ENCODE data around the gene EHBP1.

EHBP1 gene

DNA sequence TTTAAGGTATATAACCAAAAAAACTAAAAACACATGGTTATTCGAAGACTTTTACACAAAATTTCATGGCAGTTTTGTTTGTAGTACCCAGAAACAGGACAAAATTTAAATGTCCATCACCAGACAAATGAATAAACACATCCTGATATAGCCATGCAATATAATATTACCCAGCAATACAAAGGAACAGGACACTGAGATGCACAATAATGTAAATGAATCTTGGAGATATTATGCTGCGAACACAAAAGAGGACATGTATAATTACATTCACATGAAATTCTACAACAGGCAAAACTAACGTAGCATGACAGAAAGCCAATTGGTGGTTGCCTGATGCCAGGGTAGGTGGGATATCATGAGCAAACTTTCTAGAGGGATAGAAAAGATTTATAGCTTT is 252.7 kb downstream of the EHBP1 start:
- peaks cover 4% of the 10 kb centered on the region for H3K4me1 ChIP-seq (ENCODE audit: control insufficient read depth, insufficient read depth, low read length)
- no peak overlapping the region for H3K4me3 ChIP-seq (ENCODE audit: low read depth, low read length)
- no peaks in the 10 kb centered on the region for H3K36me3 ChIP-seq (ENCODE audit: control insufficient read depth, insufficient read depth, low read length)
- H3K9ac ChIP-seq (ENCODE audit: low read length), result no peak overlapping the region
- no peak overlapping the region for H3K27ac ChIP-seq (ENCODE audit: low read depth, low read length)
- H3K27me3 ChIP-seq (ENCODE audit: control insufficient read depth, insufficient read depth, low read length), result no peaks in the 10 kb centered on the region
- no peaks in the 10 kb centered on the region for H3K9me3 ChIP-seq (ENCODE audit: control insufficient read depth, insufficient read depth, low read depth, low read length)

DNA sequence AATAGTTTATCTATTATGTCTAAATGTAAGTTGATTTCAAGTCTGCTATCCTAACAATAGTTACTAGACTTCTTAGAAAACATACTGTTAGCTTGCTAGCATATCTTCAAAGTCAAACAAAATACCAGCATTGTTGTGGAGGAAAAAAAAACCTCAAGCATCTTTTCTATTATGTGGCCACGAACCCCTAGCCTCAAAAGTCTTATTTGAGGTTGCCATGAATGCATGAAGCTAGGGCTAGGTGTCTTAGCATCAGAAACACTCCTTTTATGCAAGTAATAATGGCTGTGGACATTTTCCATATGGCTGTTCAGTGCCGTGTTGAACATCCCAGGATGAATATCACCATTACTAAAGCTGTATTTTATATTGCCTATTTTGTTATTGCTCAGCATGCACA is 258.5 kb downstream of the EHBP1 start:
- Histone ChIP-seq H3K4me1 (ENCODE audit: control insufficient read depth, insufficient read depth, low read length) (peaks cover 4% of the 10 kb centered on the region), H3K27me3 (ENCODE audit: control insufficient read depth, insufficient read depth, low read length) (no peaks in the 10 kb centered on the region), H3K27ac (ENCODE audit: low read depth, low read length) (no peak overlapping the region), H3K9me3 (ENCODE audit: control insufficient read depth, insufficient read depth, low read depth, low read length) (no peaks in the 10 kb centered on the region), H3K9ac (ENCODE audit: low read length) (no peak overlapping the region), H3K4me3 (ENCODE audit: low read depth, low read length) (no peak overlapping the region), H3K36me3 (ENCODE audit: control insufficient read depth, insufficient read depth, low read length) (no peaks in the 10 kb centered on the region)

DNA sequence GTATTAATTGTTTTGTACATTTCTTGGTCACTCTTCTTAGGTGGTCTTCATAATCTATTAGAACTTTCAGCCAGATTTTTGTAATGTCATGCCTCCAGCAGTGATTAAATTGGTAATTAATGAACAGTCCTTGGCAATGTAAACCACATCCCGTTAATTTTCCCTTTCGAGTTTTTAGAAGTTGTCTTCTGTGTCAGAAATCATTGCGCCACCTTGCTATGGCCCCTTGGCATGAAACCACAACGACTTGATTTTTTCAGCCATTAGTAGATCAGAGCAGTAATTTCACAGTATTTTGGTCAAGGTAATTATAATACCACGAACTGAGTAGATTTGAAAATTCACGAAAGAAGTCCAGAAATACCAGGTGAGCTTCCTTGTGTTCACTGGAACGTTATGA is 259.2 kb downstream of the EHBP1 start:
- no peaks in the 10 kb centered on the region for H3K9me3 ChIP-seq (ENCODE audit: control insufficient read depth, insufficient read depth, low read depth, low read length)
- no peaks in the 10 kb centered on the region for H3K27me3 ChIP-seq (ENCODE audit: control insufficient read depth, insufficient read depth, low read length)
- H3K36me3 ChIP-seq (ENCODE audit: control insufficient read depth, insufficient read depth, low read length), result no peaks in the 10 kb centered on the region
- H3K4me3 ChIP-seq (ENCODE audit: low read depth, low read length), result no peak overlapping the region
- H3K27ac ChIP-seq (ENCODE audit: low read depth, low read length), result no peak overlapping the region
- peaks cover 4% of the 10 kb centered on the region for H3K4me1 ChIP-seq (ENCODE audit: control insufficient read depth, insufficient read depth, low read length)
- no peak overlapping the region for H3K9ac ChIP-seq (ENCODE audit: low read length)

DNA sequence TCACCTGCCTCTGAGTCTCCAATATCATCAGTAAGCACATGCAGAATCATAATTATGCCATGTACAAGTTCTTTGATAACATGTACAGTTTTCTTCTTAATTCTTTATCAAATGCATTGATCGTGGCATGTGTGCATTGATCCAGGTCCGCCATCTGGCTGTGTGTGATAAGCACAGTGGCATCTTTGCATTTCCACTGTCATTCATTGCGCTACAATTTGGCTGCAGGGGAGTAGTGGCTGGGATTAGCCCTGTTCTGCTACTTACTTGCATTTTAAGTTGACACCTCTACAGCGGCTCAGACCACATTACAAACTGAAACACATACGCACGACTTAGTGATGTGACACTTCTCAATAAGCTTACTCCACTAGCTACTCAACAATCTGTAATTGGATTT is 261.5 kb downstream of the EHBP1 start:
- Histone ChIP-seq H3K9ac (ENCODE audit: low read length) (no peak overlapping the region), H3K27me3 (ENCODE audit: control insufficient read depth, insufficient read depth, low read length) (no peaks in the 10 kb centered on the region), H3K27ac (ENCODE audit: low read depth, low read length) (no peak overlapping the region), H3K4me3 (ENCODE audit: low read depth, low read length) (no peak overlapping the region), H3K9me3 (ENCODE audit: control insufficient read depth, insufficient read depth, low read depth, low read length) (no peaks in the 10 kb centered on the region), H3K36me3 (ENCODE audit: control insufficient read depth, insufficient read depth, low read length) (no peaks in the 10 kb centered on the region), H3K4me1 (ENCODE audit: control insufficient read depth, insufficient read depth, low read length) (peaks cover 4% of the 10 kb centered on the region)

DNA sequence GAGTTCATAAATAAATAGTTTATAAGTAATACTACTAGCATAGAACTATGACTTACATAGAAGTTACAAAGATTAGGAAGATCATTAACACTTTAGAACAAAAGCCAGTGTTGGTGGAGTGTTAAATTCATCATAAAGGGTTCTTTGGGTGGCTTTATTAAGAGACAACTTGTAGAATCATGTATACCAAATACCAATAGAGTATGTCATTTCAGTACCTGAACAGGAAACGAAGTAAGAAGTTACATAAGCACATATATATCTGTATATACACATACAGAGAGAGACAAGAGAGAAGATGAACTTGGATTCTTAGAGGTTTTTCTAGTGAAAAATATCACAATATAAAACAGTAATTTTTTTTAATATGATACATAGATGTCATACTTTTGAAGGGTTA is 262.7 kb downstream of the EHBP1 start:
- no peak overlapping the region for H3K4me3 ChIP-seq (ENCODE audit: low read depth, low read length)
- peaks cover 8% of the 10 kb centered on the region; the same call in 1 of the 2 replicates for H3K4me1 ChIP-seq (ENCODE audit: control insufficient read depth, insufficient read depth, low read length)
- no peaks in the 10 kb centered on the region for H3K36me3 ChIP-seq (ENCODE audit: control insufficient read depth, insufficient read depth, low read length)
- H3K9me3 ChIP-seq (ENCODE audit: control insufficient read depth, insufficient read depth, low read depth, low read length), result no peaks in the 10 kb centered on the region
- no peak overlapping the region for H3K27ac ChIP-seq (ENCODE audit: low read depth, low read length)
- H3K27me3 ChIP-seq (ENCODE audit: control insufficient read depth, insufficient read depth, low read length), result no peaks in the 10 kb centered on the region
- no peak overlapping the region for H3K9ac ChIP-seq (ENCODE audit: low read length)

DNA sequence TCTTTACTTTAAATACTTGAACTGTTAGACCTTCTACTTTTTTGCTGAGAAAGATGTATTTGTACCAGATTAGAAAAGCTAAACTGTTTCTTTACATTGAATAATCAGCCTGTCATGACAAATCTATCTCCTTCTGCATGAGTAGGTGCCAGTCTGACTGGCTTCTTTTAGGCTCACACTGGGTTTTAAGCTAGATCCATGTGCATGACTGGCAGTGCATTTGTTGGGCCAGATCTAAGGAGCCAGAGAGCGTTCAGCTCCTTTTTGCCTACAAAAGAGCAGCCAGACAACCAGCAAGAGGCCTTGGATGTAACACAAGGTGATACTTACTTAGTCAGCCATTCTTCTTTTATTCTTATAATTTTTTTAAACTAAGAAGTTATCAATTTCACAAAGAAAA is 263.2 kb downstream of the EHBP1 start:
- H3K27ac ChIP-seq (ENCODE audit: low read depth, low read length), result no peak overlapping the region
- H3K9me3 ChIP-seq (ENCODE audit: control insufficient read depth, insufficient read depth, low read depth, low read length), result no peaks in the 10 kb centered on the region
- no peaks in the 10 kb centered on the region for H3K36me3 ChIP-seq (ENCODE audit: control insufficient read depth, insufficient read depth, low read length)
- peaks cover 8% of the 10 kb centered on the region; the same call in 1 of the 2 replicates for H3K4me1 ChIP-seq (ENCODE audit: control insufficient read depth, insufficient read depth, low read length)
- no peaks in the 10 kb centered on the region for H3K27me3 ChIP-seq (ENCODE audit: control insufficient read depth, insufficient read depth, low read length)
- no peak overlapping the region for H3K4me3 ChIP-seq (ENCODE audit: low read depth, low read length)
- no peak overlapping the region for H3K9ac ChIP-seq (ENCODE audit: low read length)

DNA sequence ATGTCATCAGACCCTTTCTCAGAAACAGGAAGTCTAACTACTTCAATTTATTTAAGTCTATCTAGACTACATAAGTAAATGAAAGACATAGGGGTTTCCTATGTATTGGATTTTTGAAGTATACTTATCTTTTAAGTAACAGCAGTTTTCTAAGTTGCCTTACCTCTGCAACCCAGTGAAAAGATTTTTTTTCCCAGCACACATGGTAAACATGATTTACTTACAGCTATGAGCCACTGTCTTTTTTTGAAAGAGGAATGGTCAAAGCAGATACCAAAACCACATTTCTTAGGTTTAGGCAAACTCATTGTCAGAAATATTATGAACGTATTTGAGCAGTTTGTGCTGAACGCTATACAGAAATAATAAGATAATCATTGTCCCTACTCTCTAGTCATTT is 266.4 kb downstream of the EHBP1 start:
- Histone ChIP-seq H3K4me3 (ENCODE audit: low read depth, low read length) (no peak overlapping the region), H3K9ac (ENCODE audit: low read length) (no peak overlapping the region), H3K36me3 (ENCODE audit: control insufficient read depth, insufficient read depth, low read length) (no peaks in the 10 kb centered on the region), H3K27ac (ENCODE audit: low read depth, low read length) (no peak overlapping the region), H3K4me1 (ENCODE audit: control insufficient read depth, insufficient read depth, low read length) (peaks cover 8% of the 10 kb centered on the region; the same call in 1 of the 2 replicates), H3K27me3 (ENCODE audit: control insufficient read depth, insufficient read depth, low read length) (no peaks in the 10 kb centered on the region), H3K9me3 (ENCODE audit: control insufficient read depth, insufficient read depth, low read depth, low read length) (no peaks in the 10 kb centered on the region)

DNA sequence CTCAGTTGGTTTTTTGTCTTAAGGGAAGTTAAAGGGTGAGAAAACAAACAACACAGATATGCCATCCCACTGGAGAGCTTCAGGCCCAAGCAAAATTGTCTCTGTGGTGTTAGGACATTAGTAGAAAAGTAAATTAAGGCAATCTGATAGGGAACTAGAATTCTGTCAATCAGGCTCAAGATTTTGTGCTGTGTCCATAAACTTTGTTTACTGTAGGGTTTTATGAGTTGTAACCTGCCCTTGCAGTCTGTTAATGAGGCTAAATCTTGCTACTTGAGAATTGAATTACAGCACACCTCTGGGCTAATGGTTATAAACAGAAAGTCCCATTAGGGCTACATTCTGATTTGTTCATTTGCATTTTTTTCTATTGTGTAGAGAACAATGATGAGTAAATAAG is 267.1 kb downstream of the EHBP1 start:
- Histone ChIP-seq H3K36me3 (ENCODE audit: control insufficient read depth, insufficient read depth, low read length) (no peaks in the 10 kb centered on the region), H3K27ac (ENCODE audit: low read depth, low read length) (no peak overlapping the region), H3K4me1 (ENCODE audit: control insufficient read depth, insufficient read depth, low read length) (peaks cover 8% of the 10 kb centered on the region; the same call in 1 of the 2 replicates), H3K4me3 (ENCODE audit: low read depth, low read length) (no peak overlapping the region), H3K27me3 (ENCODE audit: control insufficient read depth, insufficient read depth, low read length) (no peaks in the 10 kb centered on the region), H3K9me3 (ENCODE audit: control insufficient read depth, insufficient read depth, low read depth, low read length) (no peaks in the 10 kb centered on the region), H3K9ac (ENCODE audit: low read length) (no peak overlapping the region)

DNA sequence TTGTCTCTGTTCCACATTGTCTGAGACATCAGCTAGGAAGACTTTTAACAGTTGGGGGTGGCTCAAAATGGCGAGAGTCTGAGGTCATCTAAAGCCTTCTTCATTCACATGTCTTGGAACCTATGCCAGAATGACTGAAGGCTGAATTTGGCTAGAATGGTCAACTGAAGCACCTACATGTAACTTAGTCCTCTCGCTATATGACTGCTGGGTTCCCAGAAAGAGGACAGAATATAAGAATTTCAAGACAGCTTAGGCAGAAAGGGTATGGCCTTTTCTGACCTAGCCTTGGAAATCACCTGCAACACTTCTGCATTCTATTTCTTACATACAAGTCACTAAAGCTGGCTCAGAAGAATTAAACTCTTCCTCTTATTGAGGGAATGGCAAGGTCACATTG is 269.5 kb downstream of the EHBP1 start:
- H3K9me3 ChIP-seq (ENCODE audit: control insufficient read depth, insufficient read depth, low read depth, low read length), result no peaks in the 10 kb centered on the region
- peaks cover 8% of the 10 kb centered on the region; the same call in 1 of the 2 replicates for H3K4me1 ChIP-seq (ENCODE audit: control insufficient read depth, insufficient read depth, low read length)
- H3K36me3 ChIP-seq (ENCODE audit: control insufficient read depth, insufficient read depth, low read length), result peaks cover 9% of the 10 kb centered on the region; the same call in 1 of the 2 replicates
- no peak overlapping the region for H3K4me3 ChIP-seq (ENCODE audit: low read depth, low read length)
- H3K27me3 ChIP-seq (ENCODE audit: control insufficient read depth, insufficient read depth, low read length), result no peaks in the 10 kb centered on the region
- no peak overlapping the region for H3K9ac ChIP-seq (ENCODE audit: low read length)
- H3K27ac ChIP-seq (ENCODE audit: low read depth, low read length), result no peak overlapping the region

DNA sequence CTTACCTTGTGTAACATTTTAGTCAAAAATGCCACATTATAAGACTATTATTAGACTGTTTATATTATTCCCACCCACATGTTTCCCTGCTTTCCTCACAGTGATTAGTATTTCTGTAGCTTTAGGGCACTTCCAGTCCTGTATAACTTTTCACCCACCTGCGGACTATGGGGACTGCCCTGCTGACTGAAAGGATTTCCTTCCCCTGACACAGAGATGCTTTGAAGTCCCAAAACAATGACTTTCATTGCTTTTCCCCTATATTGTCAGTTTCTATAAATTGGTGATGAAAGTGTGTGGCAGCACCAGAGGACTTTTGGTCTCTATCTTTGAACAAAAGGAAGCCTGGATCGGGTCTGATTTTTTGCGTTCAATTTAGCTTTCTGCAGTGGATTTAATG is 286.1 kb downstream of the EHBP1 start:
- Histone ChIP-seq H3K4me3 (ENCODE audit: low read depth, low read length) (no peak overlapping the region), H3K9me3 (ENCODE audit: control insufficient read depth, insufficient read depth, low read depth, low read length) (no peaks in the 10 kb centered on the region), H3K9ac (ENCODE audit: low read length) (no peak overlapping the region), H3K36me3 (ENCODE audit: control insufficient read depth, insufficient read depth, low read length) (no peaks in the 10 kb centered on the region; the same call in none of the 2 replicates), H3K4me1 (ENCODE audit: control insufficient read depth, insufficient read depth, low read length) (no peaks in the 10 kb centered on the region), H3K27ac (ENCODE audit: low read depth, low read length) (no peak overlapping the region), H3K27me3 (ENCODE audit: control insufficient read depth, insufficient read depth, low read length) (no peaks in the 10 kb centered on the region)

DNA sequence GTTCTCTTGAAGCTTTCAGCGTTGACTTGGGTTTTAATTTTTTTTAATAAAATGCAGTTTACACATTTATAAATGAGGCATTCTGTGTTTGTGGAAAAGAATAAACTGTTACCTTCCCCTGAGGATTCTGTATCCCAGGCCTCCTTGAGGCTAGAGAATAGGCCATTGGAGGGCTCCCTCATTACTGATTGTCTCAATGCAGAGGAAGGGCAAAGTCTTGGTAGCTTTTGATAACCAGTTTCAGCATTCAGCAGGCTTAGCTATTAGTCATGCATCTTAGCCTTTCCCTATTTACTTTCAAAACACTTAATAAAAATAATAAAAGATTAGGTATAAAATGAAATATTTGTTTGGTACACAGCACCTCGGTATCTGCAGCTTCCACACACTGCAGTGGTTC is 287.0 kb downstream of the EHBP1 start:
- Histone ChIP-seq H3K27me3 (ENCODE audit: control insufficient read depth, insufficient read depth, low read length) (no peaks in the 10 kb centered on the region), H3K4me3 (ENCODE audit: low read depth, low read length) (no peak overlapping the region), H3K4me1 (ENCODE audit: control insufficient read depth, insufficient read depth, low read length) (no peaks in the 10 kb centered on the region), H3K27ac (ENCODE audit: low read depth, low read length) (no peak overlapping the region), H3K9ac (ENCODE audit: low read length) (no peak overlapping the region), H3K9me3 (ENCODE audit: control insufficient read depth, insufficient read depth, low read depth, low read length) (no peaks in the 10 kb centered on the region), H3K36me3 (ENCODE audit: control insufficient read depth, insufficient read depth, low read length) (peaks cover 4% of the 10 kb centered on the region)

DNA sequence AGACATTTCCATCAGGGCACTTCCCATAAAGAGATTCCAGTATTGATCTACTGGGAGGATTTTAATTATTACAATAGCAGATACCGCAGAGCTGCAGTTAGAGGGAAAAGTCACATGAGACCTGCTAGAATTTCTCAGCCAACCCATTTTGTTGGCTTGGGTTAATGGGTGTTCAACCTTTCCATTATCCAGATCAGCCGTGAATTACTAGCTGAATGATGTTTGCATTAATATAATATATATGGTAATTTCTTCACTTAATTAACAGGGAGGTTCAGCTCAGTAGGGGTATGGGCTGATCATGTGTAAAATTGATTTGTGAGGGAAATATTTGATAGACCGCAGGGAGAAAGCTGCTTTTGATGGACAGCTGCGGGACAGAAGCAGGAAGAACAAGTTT is 288.7 kb downstream of the EHBP1 start:
- no peaks in the 10 kb centered on the region for H3K4me1 ChIP-seq (ENCODE audit: control insufficient read depth, insufficient read depth, low read length)
- no peak overlapping the region for H3K4me3 ChIP-seq (ENCODE audit: low read depth, low read length)
- H3K27me3 ChIP-seq (ENCODE audit: control insufficient read depth, insufficient read depth, low read length), result no peaks in the 10 kb centered on the region
- no peaks in the 10 kb centered on the region for H3K9me3 ChIP-seq (ENCODE audit: control insufficient read depth, insufficient read depth, low read depth, low read length)
- H3K36me3 ChIP-seq (ENCODE audit: control insufficient read depth, insufficient read depth, low read length), result peaks cover 4% of the 10 kb centered on the region
- H3K27ac ChIP-seq (ENCODE audit: low read depth, low read length), result no peak overlapping the region
- H3K9ac ChIP-seq (ENCODE audit: low read length), result no peak overlapping the region
